Activated T-cell treated with anti-CD3 and anti-CD28 coated beads for 4 hours (primary cell): Measurements from ENCODE around the gene TNFRSF6B.

ENCODE experiments used
- DNase-seq: peaks from one replicate; pipeline ENCODE4 v3.0.0-alpha.2; 2020

The TNFRSF6B gene

GRCh38 chr20:63739130-63740069, 42.9 kb downstream of the TNFRSF6B start, which contains the start of gene SLC2A4RG:
TSS of gene SLC2A4RG (plus strand) at chr20:63739776. CDS start at chr20:63739913, 137 bp downstream.
- no peak for DNase-seq

GRCh38 chr20:63740070-63740626, 43.7 kb downstream of the TNFRSF6B start:
- DNase-seq, result no peak

- no peak for DNase-seq
Observed at GRCh38 chr20:63740627-63741353, 44.3 kb downstream of the TNFRSF6B start.

GRCh38 chr20:63741354-63741675, 44.9 kb downstream of the TNFRSF6B start:
- DNase-seq, result no peak

GRCh38 chr20:63741676-63742380, 45.4 kb downstream of the TNFRSF6B start:
- no peak for DNase-seq

- DNase-seq, result no peak
Observed at GRCh38 chr20:63742381-63743024, 46.1 kb downstream of the TNFRSF6B start.

- no peak for DNase-seq
Observed at GRCh38 chr20:63743210-63743970, 46.9 kb downstream of the TNFRSF6B start.

- no peak for DNase-seq
Observed at GRCh38 chr20:63744158-63744557, 47.7 kb downstream of the TNFRSF6B start.

- no peak for DNase-seq
Observed at GRCh38 chr20:63744574-63745423, 48.3 kb downstream of the TNFRSF6B start.

GRCh38 chr20:63745424-63745805, 49.0 kb downstream of the TNFRSF6B start:
- no peak for DNase-seq

- DNase-seq, result no peak
Observed at GRCh38 chr20:63745961-63746731, 49.7 kb downstream of the TNFRSF6B start.

- DNase-seq, result no peak
Observed at GRCh38 chr20:63746751-63747315, 50.4 kb downstream of the TNFRSF6B start.

- DNase-seq, result no peak
Observed at GRCh38 chr20:63747622-63748069, 51.2 kb downstream of the TNFRSF6B start.
